H9 (cell line): ENCODE data around the gene SCN5A. TPM values are rescaled to one million over a fixed set of nuclear protein-coding genes. Genes with fewer than 3 reads are reported as not detected.

Source experiments
- DNase-seq: peaks from one replicate; pipeline ENCODE4 v3.0.0-alpha.2; 2017
- H2AFZ ChIP-seq: one replicate; pipeline ENCODE4 v1.6.1; 2013; ENCODE audit warnings: mild to moderate bottlenecking, low read length, control low read depth, moderate library complexity
- H2AK5ac ChIP-seq: 2 replicates; pipeline ENCODE4 v1.6.1; 2013; ENCODE audit warnings: low read length, control low read depth, mixed read lengths; ENCODE audit not compliant: insufficient read length
- H2BK120ac ChIP-seq: one replicate; pipeline ENCODE4 v1.6.1; 2013; ENCODE audit warnings: low read depth, mild to moderate bottlenecking, low read length, control low read depth, inconsistent platforms; ENCODE audit not compliant: poor library complexity, severe bottlenecking
- H2BK12ac ChIP-seq: 2 replicates; pipeline ENCODE4 v1.6.1; 2013; ENCODE audit warnings: low read length, control low read depth, mixed read lengths, low read depth; ENCODE audit not compliant: insufficient read length
- H2BK15ac ChIP-seq: 2 replicates; pipeline ENCODE4 v1.6.1; 2013; ENCODE audit warnings: low read depth, low read length, control low read depth
- H2BK20ac ChIP-seq: one replicate; pipeline ENCODE4 v1.6.1; 2013; ENCODE audit warnings: low read depth, mild to moderate bottlenecking, low read length, control low read depth, inconsistent platforms; ENCODE audit not compliant: poor library complexity, severe bottlenecking
- H2BK5ac ChIP-seq: 2 replicates; pipeline ENCODE4 v1.6.1; 2013; ENCODE audit warnings: low read length, control low read depth, mixed read lengths; ENCODE audit not compliant: insufficient read length
- H3K14ac ChIP-seq: 2 replicates; pipeline ENCODE4 v1.6.1; 2013; ENCODE audit warnings: low read length, control low read depth; ENCODE audit not compliant: insufficient read depth
- H3K18ac ChIP-seq: 2 replicates; pipeline ENCODE4 v1.6.1; 2013; ENCODE audit warnings: low read depth, mild to moderate bottlenecking, mixed read lengths, low read length, control low read depth; ENCODE audit not compliant: insufficient read length
- H3K23ac ChIP-seq: 2 replicates; pipeline ENCODE4 v1.6.1; 2013; ENCODE audit warnings: low read length, control low read depth, mixed read lengths, low read depth; ENCODE audit not compliant: insufficient read length
- H3K23me2 ChIP-seq: 2 replicates; pipeline ENCODE4 v1.6.1; 2013; ENCODE audit warnings: low read depth, mild to moderate bottlenecking, mixed read lengths, low read length, control low read depth; ENCODE audit not compliant: insufficient read length, poor library complexity, severe bottlenecking
- H3K27ac ChIP-seq: 2 replicates; pipeline ENCODE4 v1.5.1; 2013; ENCODE audit warnings: low read length, control low read depth, mixed read lengths, low read depth; ENCODE audit not compliant: insufficient read length
- H3K27me3 ChIP-seq: 2 replicates; pipeline ENCODE4 v1.6.1; 2013; ENCODE audit warnings: low read length, control low read depth, inconsistent platforms; ENCODE audit not compliant: insufficient read depth
- H3K4ac ChIP-seq: 2 replicates; pipeline ENCODE4 v1.6.1; 2013; ENCODE audit warnings: low read depth, mild to moderate bottlenecking, control low read depth, inconsistent platforms, low read length, moderate library complexity
- H3K4me1 ChIP-seq: 2 replicates; pipeline ENCODE4 v1.6.1; 2013; ENCODE audit warnings: low read length, control low read depth, inconsistent platforms; ENCODE audit not compliant: insufficient read depth
- H3K4me2 ChIP-seq: 2 replicates; pipeline ENCODE4 v1.6.1; 2013; ENCODE audit warnings: low read length, control low read depth, mixed read lengths; ENCODE audit not compliant: insufficient read length, insufficient read depth
- H3K56ac ChIP-seq: 2 replicates; pipeline ENCODE4 v1.6.1; 2013; ENCODE audit warnings: low read depth, mild to moderate bottlenecking, mixed read lengths, low read length, control low read depth; ENCODE audit not compliant: insufficient read length
- H3K79me1 ChIP-seq: 2 replicates; pipeline ENCODE4 v1.6.1; 2013; ENCODE audit warnings: low read depth, mild to moderate bottlenecking, moderate library complexity, low read length, control low read depth, inconsistent platforms; ENCODE audit not compliant: insufficient read depth, poor library complexity, severe bottlenecking
- H3K79me2 ChIP-seq: 2 replicates; pipeline ENCODE4 v1.6.1; 2013; ENCODE audit warnings: low read length, control low read depth, inconsistent platforms; ENCODE audit not compliant: insufficient read depth
- H3K9ac ChIP-seq: 2 replicates; pipeline ENCODE4 v1.6.1; 2013; ENCODE audit warnings: low read length, control low read depth, mixed read lengths; ENCODE audit not compliant: insufficient read length; ENCODE audit errors: extremely low read depth
- H3K9me3 ChIP-seq: one replicate; pipeline ENCODE4 v1.6.1; 2013; ENCODE audit warnings: low read depth, low read length, inconsistent platforms; ENCODE audit not compliant: control insufficient read depth
- H3T11ph ChIP-seq: one replicate; pipeline ENCODE4 v1.6.1; 2013; ENCODE audit warnings: mild to moderate bottlenecking, low read length, control low read depth, inconsistent platforms
- H4K20me1 ChIP-seq: one replicate; pipeline ENCODE4 v1.6.1; 2013; ENCODE audit not compliant: control insufficient read depth, insufficient read length, insufficient read depth
- H4K5ac ChIP-seq: 2 replicates; pipeline ENCODE4 v1.6.1; 2013; ENCODE audit warnings: low read depth, mild to moderate bottlenecking, mixed read lengths, low read length, control low read depth; ENCODE audit not compliant: insufficient read length
- H4K8ac ChIP-seq: replicated peaks from 2 replicates; pipeline ENCODE4 v1.6.1; 2013; ENCODE audit warnings: low read length, control low read depth, mixed read lengths, low read depth; ENCODE audit not compliant: insufficient read length
- H4K91ac ChIP-seq: 2 replicates; pipeline ENCODE4 v1.6.1; 2013; ENCODE audit warnings: low read depth, mild to moderate bottlenecking, moderate library complexity, mixed read lengths, low read length, control low read depth; ENCODE audit not compliant: insufficient read length
- H3K27ac Mint-ChIP-seq, 3 experiments: 2 replicates in 2 of 3; 3 replicates in 1 of 3; pipeline ENCODE4 v1.8.0; 2020 to 2021; ENCODE audit warnings: mixed read lengths in 3 of 3, mild to moderate bottlenecking in 1 of 3, moderate library complexity in 1 of 3
- H3K27me3 Mint-ChIP-seq: 2 replicates; pipeline ENCODE4 v1.8.0; 2021; ENCODE audit warnings: low read depth, mild to moderate bottlenecking, moderate library complexity, mixed read lengths
- H3K36me3 Mint-ChIP-seq, 3 experiments: 2 replicates in 2 of 3; 3 replicates in 1 of 3; pipeline ENCODE4 v1.8.0; 2020 to 2021; ENCODE audit warnings: low read depth in 3 of 3, mixed read lengths in 3 of 3; ENCODE audit not compliant: insufficient read depth in 1 of 3
- H3K4me1 Mint-ChIP-seq, 2 experiments: 2 replicates each; pipeline ENCODE4 v1.8.0; 2020; ENCODE audit warnings: mixed read lengths in 2 of 2
- H3K4me3 Mint-ChIP-seq, 2 experiments: 2 replicates in 1 of 2; 3 replicates in 1 of 2; pipeline ENCODE4 v1.8.0; 2020 to 2021; ENCODE audit warnings: mild to moderate bottlenecking in 2 of 2, mixed read lengths in 2 of 2, moderate library complexity in 1 of 2
- H3K9me3 Mint-ChIP-seq, 2 experiments: 2 replicates in 1 of 2; 3 replicates in 1 of 2; pipeline ENCODE4 v1.8.0; 2020; ENCODE audit warnings: mild to moderate bottlenecking in 2 of 2, mixed read lengths in 2 of 2, moderate library complexity in 1 of 2
- CTCF ChIP-seq: fragments of 200-600 bp; sonication (generic); conservative IDR thresholded peaks from 3 replicates; pipeline ENCODE4 v1.8.0; 2021; ENCODE audit warnings: antibody characterized with exemption, mild to moderate bottlenecking
- WGBS: extraction: QIAGEN DNeasy Blood & Tissue Kit; methylation state at CpG from one replicate; pipeline ENCODE4 v1.1.7; 2013; ENCODE audit warnings: missing lambda C conversion rate, low lambda C conversion rate, mixed read lengths; ENCODE audit not compliant: insufficient read length; ENCODE audit errors: extremely low coverage; 5-methylcytosine and 5-hydroxymethylcytosine counted together
- total RNA-seq: library from RNA; stranded (reverse); gene quantifications from 2 replicates; pipeline ENCODE4 v1.2.1, GENCODE V29; 2021

Gene SCN5A
- total RNA-seq, 1 experiment from 2014 or later, result 6.5 TPM

GRCh38 chr3:38658841-38659240 lies 9.4 kb upstream of the SCN5A start:
- no peak overlapping the region for H3K56ac ChIP-seq
- no peak overlapping the region for H2AFZ ChIP-seq
- no peak overlapping the region for H2BK20ac ChIP-seq
- H3K4me1 ChIP-seq, result peaks cover 3% of the 10 kb centered on the region
- DNase-seq, result no peak
- H2BK5ac ChIP-seq, result no peak overlapping the region
- H3K14ac ChIP-seq, result no peak overlapping the region
- no CpG with 5 or more reads among the region's 9 CpGs for WGBS
- H3K27me3 ChIP-seq, result no peaks in the 10 kb centered on the region
- no peak overlapping the region for H3K4ac ChIP-seq
- no peak overlapping the region for H3K18ac ChIP-seq
- Mint-ChIP-seq H3K4me1 (peaks cover 30 to 31% of the 10 kb centered on the region in 2 experiments), H3K27ac (no peak overlapping the region), H3K27me3 (peaks cover 15% of the 10 kb centered on the region), H3K4me3 (no peak overlapping the region), H3K9me3 (peaks cover 16 to 17% of the 10 kb centered on the region in 2 experiments), H3K36me3 (peaks cover 0 to 18% (median 2%) of the 10 kb centered on the region in 3 experiments; a peak in 3 of 7 replicates)
- H3K27ac ChIP-seq, result no peak overlapping the region
- no peaks in the 10 kb centered on the region for H3K9me3 ChIP-seq
- H2BK12ac ChIP-seq, result no peak overlapping the region
- no peak overlapping the region for H3K4me2 ChIP-seq
- H2BK120ac ChIP-seq, result no peak overlapping the region
- TF ChIP-seq CTCF, result no peak
- no peak overlapping the region for H4K5ac ChIP-seq
- no peaks in the 10 kb centered on the region for H4K20me1 ChIP-seq
- H4K8ac ChIP-seq, result no peak overlapping the region
- no peak overlapping the region for H2BK15ac ChIP-seq
- no peaks in the 10 kb centered on the region for H3K23me2 ChIP-seq
- no peak overlapping the region for H3K23ac ChIP-seq
- no peaks in the 10 kb centered on the region for H3K79me2 ChIP-seq
- H3K79me1 ChIP-seq, result no peaks in the 10 kb centered on the region
- H3T11ph ChIP-seq, result no peak overlapping the region
- no peak overlapping the region for H2AK5ac ChIP-seq
- no peak overlapping the region for H3K9ac ChIP-seq
- H4K91ac ChIP-seq, result no peak overlapping the region
